Hepatocyte (in vitro differentiated cells): ENCODE measurements around the gene PPP6R2.

Source experiments
- CTCF ChIP-seq: fragments of 200-600 bp; sonication (generic); IDR thresholded peaks from 2 replicates; pipeline ENCODE4 v1.5.1; 2016; ENCODE audit warnings: antibody characterized with exemption, mild to moderate bottlenecking; ENCODE audit not compliant: poor library complexity
- EZH2 ChIP-seq: fragments of 200-600 bp; sonication (generic); IDR thresholded peaks from 2 replicates; pipeline ENCODE4 v1.6.1; 2016; ENCODE audit warnings: antibody characterized with exemption, mild to moderate bottlenecking, borderline replicate concordance

GRCh38 chr22:50423956-50424355 is 80.8 kb downstream of the PPP6R2 start:
- no peak for TF ChIP-seq CTCF
- no peak for TF ChIP-seq EZH2
